Liver (tissue), 3 donors: ENCODE results near the gene NKX6-1.

Source experiments
- GABPA ChIP-seq, 2 donors: IDR thresholded peaks in 1 of 2; conservative IDR thresholded peaks in 1 of 2; 2 replicates each; pipeline ENCODE4 v1.6.1; 2016; ENCODE audit warnings: antibody characterized with exemption in 2 of 2, mild to moderate bottlenecking in 1 of 2, moderate library complexity in 1 of 2
- RAD21 ChIP-seq, 2 donors: IDR thresholded peaks; 2 replicates each; pipeline ENCODE4 v1.6.1; 2016; ENCODE audit warnings: antibody characterized with exemption in 2 of 2, mild to moderate bottlenecking in 2 of 2
- RXRA ChIP-seq, 2 donors: IDR thresholded peaks; 2 replicates each; pipeline ENCODE4 v1.6.1; 2017 to 2018; ENCODE audit warnings: antibody characterized with exemption in 2 of 2, mild to moderate bottlenecking in 1 of 2
- TF ChIP-seq, protein P1 (sequence below): fragments of 150-350 bp; IDR thresholded peaks from 2 replicates; pipeline ENCODE4 v1.5.1; 2017; ENCODE audit warnings: improper control_type of control experiment, low read depth, low read length; ENCODE audit not compliant: missing input control
- TF ChIP-seq, protein P2 (sequence below): IDR thresholded peaks from 2 replicates; pipeline ENCODE4 v1.6.1; 2016; ENCODE audit warnings: antibody characterized with exemption
- donor health status: healthy.
- donor health status: healthy.

DNA sequence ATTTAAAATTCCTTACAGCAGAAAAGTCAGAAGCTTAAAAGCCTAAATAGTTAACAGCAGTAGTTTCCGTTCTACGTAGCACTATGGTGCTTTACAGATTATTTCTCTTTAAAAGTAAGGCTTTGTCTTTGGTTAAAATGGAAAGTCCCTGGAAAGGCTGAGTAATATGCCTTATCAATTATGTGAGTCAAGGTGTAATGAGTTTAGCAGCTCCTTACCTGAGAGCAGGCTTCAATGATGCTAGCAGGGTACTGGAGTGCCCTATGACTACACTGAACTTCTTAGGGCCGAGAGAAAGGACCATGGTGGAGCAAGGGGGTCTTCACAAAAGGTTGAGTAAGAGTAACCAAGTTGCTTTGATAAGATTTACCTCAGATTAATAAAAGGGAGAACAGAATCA, 12.6 kb upstream of the NKX6-1 start:
- TF ChIP-seq, protein P1, sequence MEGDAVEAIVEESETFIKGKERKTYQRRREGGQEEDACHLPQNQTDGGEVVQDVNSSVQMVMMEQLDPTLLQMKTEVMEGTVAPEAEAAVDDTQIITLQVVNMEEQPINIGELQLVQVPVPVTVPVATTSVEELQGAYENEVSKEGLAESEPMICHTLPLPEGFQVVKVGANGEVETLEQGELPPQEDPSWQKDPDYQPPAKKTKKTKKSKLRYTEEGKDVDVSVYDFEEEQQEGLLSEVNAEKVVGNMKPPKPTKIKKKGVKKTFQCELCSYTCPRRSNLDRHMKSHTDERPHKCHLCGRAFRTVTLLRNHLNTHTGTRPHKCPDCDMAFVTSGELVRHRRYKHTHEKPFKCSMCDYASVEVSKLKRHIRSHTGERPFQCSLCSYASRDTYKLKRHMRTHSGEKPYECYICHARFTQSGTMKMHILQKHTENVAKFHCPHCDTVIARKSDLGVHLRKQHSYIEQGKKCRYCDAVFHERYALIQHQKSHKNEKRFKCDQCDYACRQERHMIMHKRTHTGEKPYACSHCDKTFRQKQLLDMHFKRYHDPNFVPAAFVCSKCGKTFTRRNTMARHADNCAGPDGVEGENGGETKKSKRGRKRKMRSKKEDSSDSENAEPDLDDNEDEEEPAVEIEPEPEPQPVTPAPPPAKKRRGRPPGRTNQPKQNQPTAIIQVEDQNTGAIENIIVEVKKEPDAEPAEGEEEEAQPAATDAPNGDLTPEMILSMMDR = no peak
- TF ChIP-seq RAD21 (IDR thresholded peaks at IDR 0.05) = no peak
- no peak for TF ChIP-seq RXRA (IDR thresholded peaks at IDR 0.05)
- no peak for TF ChIP-seq GABPA (IDR thresholded peaks at IDR 0.05 in 1 of 2, conservative IDR thresholded peaks at IDR 0.05 in 1 of 2)
- TF ChIP-seq, protein P2, sequence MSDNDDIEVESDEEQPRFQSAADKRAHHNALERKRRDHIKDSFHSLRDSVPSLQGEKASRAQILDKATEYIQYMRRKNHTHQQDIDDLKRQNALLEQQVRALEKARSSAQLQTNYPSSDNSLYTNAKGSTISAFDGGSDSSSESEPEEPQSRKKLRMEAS = no peak
